BJ (cell line): ENCODE data around the gene AP4B1. TPM values are rescaled to one million over a fixed set of nuclear protein-coding genes. Genes with fewer than 3 reads are reported as not detected.

Source experiments
- CTCF ChIA-PET: fragments of 350-600 bp; formaldehyde crosslinking; extraction: SDS; loops from one replicate; lab custom pipeline; 2021; ENCODE audit warnings: antibody characterized with exemption, inconsistent platforms; lab: Yijun Ruan, JAX
- POLR2A ChIA-PET: fragments of 300-600 bp; sonication (Branson Sonifier 250); formaldehyde crosslinking; extraction: SDS; loops from one replicate; lab custom pipeline; 2021; ENCODE audit warnings: antibody characterized with exemption; lab: Charles Lee
- DNase-seq: peaks from one replicate; pipeline ENCODE4 v3.0.0-alpha.2; 2011; ENCODE audit warnings: low read depth
- H3K27me3 ChIP-seq: 2 replicates; pipeline ENCODE4 v1.6.0; 2011; ENCODE audit warnings: low read length; ENCODE audit not compliant: control insufficient read depth, insufficient read depth
- H3K36me3 ChIP-seq: 2 replicates; pipeline ENCODE4 v1.5.1; 2011; ENCODE audit warnings: low read length; ENCODE audit not compliant: control insufficient read depth, insufficient read depth
- H3K4me3 ChIP-seq: 2 replicates; pipeline ENCODE4 v1.5.1; 2011; ENCODE audit warnings: low read depth, mild to moderate bottlenecking, control low read depth, low read length
- polyA plus RNA-seq: library from polyadenylated mRNA; depleted of rRNA; stranded (reverse); fragments of >200 nt; gene quantifications from 2 replicates; pipeline ENCODE4 v1.2.3, GENCODE V29; 2011
- TF ChIP-seq, protein P1 (sequence below): IDR thresholded peaks from 2 replicates; pipeline ENCODE4 v1.5.1; 2011; ENCODE audit warnings: low read depth, mild to moderate bottlenecking, control low read depth, inconsistent platforms, low read length, moderate library complexity; ENCODE audit not compliant: insufficient read depth

AP4B1 gene
- polyA plus RNA-seq, 1 experiment = 9.5 TPM

- TF ChIP-seq, protein P1, sequence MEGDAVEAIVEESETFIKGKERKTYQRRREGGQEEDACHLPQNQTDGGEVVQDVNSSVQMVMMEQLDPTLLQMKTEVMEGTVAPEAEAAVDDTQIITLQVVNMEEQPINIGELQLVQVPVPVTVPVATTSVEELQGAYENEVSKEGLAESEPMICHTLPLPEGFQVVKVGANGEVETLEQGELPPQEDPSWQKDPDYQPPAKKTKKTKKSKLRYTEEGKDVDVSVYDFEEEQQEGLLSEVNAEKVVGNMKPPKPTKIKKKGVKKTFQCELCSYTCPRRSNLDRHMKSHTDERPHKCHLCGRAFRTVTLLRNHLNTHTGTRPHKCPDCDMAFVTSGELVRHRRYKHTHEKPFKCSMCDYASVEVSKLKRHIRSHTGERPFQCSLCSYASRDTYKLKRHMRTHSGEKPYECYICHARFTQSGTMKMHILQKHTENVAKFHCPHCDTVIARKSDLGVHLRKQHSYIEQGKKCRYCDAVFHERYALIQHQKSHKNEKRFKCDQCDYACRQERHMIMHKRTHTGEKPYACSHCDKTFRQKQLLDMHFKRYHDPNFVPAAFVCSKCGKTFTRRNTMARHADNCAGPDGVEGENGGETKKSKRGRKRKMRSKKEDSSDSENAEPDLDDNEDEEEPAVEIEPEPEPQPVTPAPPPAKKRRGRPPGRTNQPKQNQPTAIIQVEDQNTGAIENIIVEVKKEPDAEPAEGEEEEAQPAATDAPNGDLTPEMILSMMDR = no peak
- no peaks in the 10 kb centered on the region for H3K27me3 ChIP-seq
- CTCF ChIA-PET = interaction anchor here (1.1 to 4.8 kb wide), 5 partner anchors 9 to 96 kb away, joined by 4 to 26 read pairs (median 17); partner anchors contain the start of genes AP4B1, DCLRE1B and OLFML3
- no peaks in the 10 kb centered on the region for H3K36me3 ChIP-seq
- no peak for DNase-seq
- POLR2A ChIA-PET = interaction anchor here (0.6 to 0.7 kb wide), 2 partner anchors 11 kb away, joined by 3 to 4 read pairs; no protein-coding TSS in a partner anchor
- no peak overlapping the region for H3K4me3 ChIP-seq
These were observed 26.9 kb upstream of the AP4B1 start for GRCh38 chr1:113931451-113931851.

DNA sequence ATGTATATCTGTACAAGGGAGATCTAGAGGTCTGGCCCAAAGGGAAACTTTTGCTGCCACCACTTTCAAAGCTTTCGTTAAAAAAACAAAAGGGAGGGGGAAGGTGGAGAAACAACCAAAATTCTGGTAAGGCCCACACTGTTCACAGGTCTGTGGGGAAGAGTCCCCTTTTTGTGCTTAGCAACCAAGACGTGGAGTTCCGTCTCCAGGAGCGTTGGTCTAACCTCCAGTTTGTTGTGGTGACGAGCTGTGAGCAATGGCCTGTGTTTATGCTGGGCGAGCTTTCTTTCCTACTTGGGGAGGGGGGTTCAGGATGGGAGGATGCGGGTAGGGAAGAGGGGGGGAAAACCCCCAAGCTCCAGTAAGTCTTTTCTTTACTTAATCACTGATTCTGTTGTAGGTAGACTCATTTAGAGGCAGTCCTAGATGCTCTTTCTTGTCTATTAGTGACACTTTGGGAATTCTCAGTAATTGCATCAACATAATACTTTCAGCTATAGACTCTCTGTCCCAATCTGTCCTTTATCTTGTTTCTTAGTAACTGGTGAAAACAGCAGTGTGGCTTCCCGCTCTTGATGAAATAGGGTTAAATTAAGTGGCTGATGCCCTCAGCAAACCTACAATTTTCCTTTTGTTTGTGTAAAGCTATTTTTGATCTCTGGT, 26.0 kb upstream of the AP4B1 start:
- H3K27me3 ChIP-seq = no peaks in the 10 kb centered on the region
- TF ChIP-seq, protein P1 = no peak
- peak overlapping the region; percentile 70 for H3K4me3 ChIP-seq
- CTCF ChIA-PET = interaction anchor here (0.6 to 4.8 kb wide), 6 partner anchors 10 to 1122 kb away, joined by 3 to 26 read pairs (median 12); partner anchors contain the start of genes AP4B1, DCLRE1B and OLFML3
- POLR2A ChIA-PET = interaction anchor here (0.6 kb wide), 1 partner anchor 30 kb away, joined by 3 read pairs; no protein-coding TSS in a partner anchor
- DNase-seq = no peak
- no peaks in the 10 kb centered on the region for H3K36me3 ChIP-seq

DNA sequence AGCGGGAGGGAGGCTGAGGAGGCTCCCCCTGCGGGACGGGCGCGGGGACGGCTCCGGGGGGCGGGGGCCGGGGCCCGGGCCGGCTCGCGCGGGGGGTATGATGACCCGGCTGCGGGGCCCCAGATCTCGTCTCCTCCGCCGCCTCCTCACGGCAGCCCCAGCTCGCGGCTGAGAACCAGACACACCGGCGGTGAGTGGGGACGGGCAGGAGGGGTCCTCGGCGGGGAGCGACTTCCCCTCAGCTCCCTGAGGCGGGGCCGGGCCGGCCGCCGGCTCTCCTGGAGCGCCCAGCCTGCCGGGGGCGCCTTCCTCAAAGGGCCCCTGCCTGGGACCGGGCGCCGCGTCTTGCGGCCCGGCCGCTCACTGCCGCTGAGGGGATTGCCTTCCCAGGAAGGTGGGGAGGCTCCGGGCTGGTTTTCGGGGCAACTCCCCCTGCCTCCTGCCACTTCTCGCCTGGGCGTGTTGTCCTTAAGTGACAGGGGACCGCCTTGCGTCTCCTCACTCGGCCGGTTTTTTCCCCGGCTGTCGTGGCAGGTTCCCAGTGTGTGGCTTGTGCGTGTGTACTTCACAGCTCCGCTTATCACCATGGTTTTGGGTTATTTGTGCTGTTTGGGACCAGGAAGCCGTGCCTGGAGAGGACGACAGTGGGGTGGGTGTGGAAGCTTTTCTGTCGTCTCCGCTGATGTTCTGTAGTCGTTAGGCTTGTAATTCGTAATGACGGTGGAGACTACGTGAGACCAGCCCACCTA, 25.3 kb upstream of the AP4B1 start:
- POLR2A ChIA-PET = interaction anchor here (0.6 to 1.8 kb wide), 2 partner anchors 25 to 614 kb away, joined by 4 to 5 read pairs; partner anchors contain the start of genes AP4B1 and DCLRE1B
- TF ChIP-seq, protein P1 = no peak; the same call in 1 of the 2 replicates
- Histone ChIP-seq H3K36me3 (no peaks in the 10 kb centered on the region), H3K4me3 (peak overlapping the region; percentile 70), H3K27me3 (no peaks in the 10 kb centered on the region)
- no peak for DNase-seq
- CTCF ChIA-PET = interaction anchor here (0.6 to 4.8 kb wide), 10 partner anchors 11 to 947 kb away, joined by 3 to 26 read pairs (median 4); partner anchors contain the start of genes AP4B1, DCLRE1B, LRIG2 and OLFML3

DNA sequence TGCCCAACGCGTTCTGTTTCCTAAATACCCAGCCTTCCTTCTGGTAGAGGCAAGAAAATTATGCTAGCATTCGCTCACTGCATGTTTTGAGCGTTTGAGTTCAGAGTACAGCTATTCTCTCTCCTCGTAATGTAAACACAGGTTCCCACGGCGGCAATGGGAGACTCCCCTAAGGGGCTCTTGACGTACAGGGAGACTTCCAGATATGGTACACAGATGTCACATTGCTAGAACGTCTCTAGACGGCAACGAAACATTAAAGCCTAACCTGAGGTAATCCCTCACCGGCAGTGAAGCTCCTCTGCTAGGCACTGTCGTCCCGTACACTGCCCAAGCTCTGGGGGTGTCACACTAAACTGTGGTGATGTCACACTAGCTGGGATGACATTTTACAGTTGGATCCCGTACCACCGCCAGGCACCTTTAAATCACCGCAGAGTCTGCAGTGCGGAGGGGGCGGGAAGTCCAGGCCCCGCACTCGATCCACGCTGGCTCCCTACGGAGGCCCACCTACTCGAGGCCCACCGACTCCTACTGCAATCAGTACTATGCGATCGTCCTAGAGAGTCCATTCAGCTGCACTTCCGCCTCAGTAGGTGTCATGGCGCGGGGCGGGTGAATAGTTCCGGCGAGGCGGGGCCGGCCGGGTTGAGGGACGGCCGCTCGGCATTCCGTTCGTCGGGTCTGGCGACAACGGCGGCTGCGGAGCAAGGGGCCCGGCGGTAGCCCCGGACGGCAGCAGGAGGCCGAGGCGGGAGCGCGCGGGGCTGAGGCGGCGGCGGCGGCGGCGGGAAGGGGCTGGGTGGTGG, 24.5 kb upstream of the AP4B1 start, which contains the start of gene HIPK1:
Gene HIPK1, plus strand, starts transcription at position 384 of the 809 bp plus-strand sequence.
- Histone ChIP-seq H3K36me3 (no peaks in the 10 kb centered on the region), H3K27me3 (no peaks in the 10 kb centered on the region), H3K4me3 (peak within 1 kb of the TSS; percentile 70)
- no peak for DNase-seq
- TF ChIP-seq, protein P1 = no peak
- POLR2A ChIA-PET = interaction anchor here (0.6 to 1.8 kb wide), 2 partner anchors 24 to 613 kb away, joined by 4 to 5 read pairs; partner anchors contain the start of genes AP4B1 and DCLRE1B
- CTCF ChIA-PET = interaction anchor here (0.6 to 4.8 kb wide), 16 partner anchors 9 to 946 kb away, joined by 3 to 26 read pairs (median 3); partner anchors contain the start of genes AP4B1, DCLRE1B, LRIG2 and OLFML3
